ENCODE data around the gene TBC1D8.

DNA sequence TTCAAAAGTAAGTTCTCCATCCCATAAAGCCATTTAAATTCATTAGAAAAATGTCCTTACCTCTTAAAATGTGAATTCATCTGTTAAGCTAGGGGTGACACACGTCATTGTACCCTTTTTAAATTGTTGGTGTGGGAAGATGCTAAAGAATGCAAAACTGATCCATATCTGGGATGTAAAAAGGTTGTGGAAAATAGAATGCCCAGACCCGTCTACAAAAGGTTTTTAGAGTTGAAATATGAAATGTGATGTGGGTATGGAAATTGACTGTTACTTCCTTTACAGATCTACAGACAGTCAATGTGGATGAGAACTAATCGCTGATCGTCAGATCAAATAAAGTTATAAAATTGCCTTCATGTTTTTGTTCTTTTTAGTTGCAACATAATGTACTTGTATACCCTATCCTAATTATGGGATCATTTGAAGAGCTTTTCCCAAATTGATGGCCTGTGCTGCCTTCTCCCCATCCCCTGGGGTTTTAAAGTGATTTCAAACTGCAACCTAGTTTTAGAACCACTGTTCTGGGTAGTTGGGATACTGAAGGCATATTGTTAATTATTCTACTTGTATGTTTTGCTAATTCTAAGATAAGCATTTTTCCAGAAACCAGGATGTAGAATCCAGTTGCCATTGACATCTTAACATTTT is 145.0 kb downstream of the TBC1D8 start:
- TF ChIP-seq, protein P1, sequence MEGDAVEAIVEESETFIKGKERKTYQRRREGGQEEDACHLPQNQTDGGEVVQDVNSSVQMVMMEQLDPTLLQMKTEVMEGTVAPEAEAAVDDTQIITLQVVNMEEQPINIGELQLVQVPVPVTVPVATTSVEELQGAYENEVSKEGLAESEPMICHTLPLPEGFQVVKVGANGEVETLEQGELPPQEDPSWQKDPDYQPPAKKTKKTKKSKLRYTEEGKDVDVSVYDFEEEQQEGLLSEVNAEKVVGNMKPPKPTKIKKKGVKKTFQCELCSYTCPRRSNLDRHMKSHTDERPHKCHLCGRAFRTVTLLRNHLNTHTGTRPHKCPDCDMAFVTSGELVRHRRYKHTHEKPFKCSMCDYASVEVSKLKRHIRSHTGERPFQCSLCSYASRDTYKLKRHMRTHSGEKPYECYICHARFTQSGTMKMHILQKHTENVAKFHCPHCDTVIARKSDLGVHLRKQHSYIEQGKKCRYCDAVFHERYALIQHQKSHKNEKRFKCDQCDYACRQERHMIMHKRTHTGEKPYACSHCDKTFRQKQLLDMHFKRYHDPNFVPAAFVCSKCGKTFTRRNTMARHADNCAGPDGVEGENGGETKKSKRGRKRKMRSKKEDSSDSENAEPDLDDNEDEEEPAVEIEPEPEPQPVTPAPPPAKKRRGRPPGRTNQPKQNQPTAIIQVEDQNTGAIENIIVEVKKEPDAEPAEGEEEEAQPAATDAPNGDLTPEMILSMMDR (IDR thresholded peaks at IDR 0.05), result no peak
- peak; percentile 22; the same call in 1 of the 2 replicates for TF ChIP-seq POLR2AphosphoS5 (IDR thresholded peaks at IDR 0.05; ENCODE audit: low read depth, low read length)
- TF ChIP-seq SIN3A (IDR thresholded peaks at IDR 0.05; ENCODE audit: borderline replicate concordance, insufficient read depth, low read depth, low read length), result no peak

All from Panc1 (cell line).